Measurements from ENCODE around the gene UBA52.

Gene UBA52

GRCh38 chr19:18571564-18572344 is at the start of gene UBA52:
Gene UBA52 (plus strand): TSS chr19:18571857. CDS start chr19:18573301, 1,444 bp downstream.
- TF ChIP-seq GATA3 (IDR thresholded peaks at IDR 0.05; ENCODE audit: low read depth, low read length) (no peak), GATA2 (IDR thresholded peaks at IDR 0.05; ENCODE audit: low read depth, low read length) (no peak)

DNA sequence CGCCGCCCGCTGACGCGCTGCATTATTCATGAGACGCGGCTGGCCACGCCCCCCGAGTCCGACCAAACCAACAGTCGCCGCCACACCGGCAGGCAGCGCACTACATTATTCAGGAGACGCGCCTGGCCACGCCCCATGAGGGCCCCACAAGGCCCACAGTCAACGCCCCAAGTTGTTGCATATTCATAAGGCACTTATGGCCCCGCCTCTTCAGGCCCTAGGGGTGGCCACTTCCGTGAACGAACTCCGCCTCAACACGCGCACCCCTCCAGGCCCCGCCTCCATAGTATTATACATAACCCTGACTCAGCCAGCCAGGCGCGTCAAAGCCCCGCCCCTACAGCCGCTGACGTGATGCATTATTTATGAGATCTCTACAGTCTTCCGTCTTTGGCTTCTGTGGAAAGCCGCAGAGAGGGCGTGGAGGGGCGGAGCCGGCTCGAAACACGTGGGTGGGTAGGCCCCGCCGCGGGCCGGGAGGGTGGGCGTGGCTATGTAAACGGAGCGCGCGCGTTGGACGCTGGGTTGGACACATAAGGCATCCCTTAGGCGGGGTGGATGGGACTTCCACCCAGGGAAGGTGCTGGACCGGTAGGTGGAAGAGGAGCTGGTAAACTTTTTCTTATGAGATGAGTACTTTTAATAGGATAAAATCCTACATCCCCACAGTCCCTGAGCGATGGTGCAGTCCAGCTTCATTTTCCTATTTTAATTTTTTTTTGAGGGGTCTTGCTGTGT is 49.4 kb upstream of the UBA52 start:
- no peak for TF ChIP-seq GATA3 (IDR thresholded peaks at IDR 0.05; ENCODE audit: low read depth, low read length)
- no peak for TF ChIP-seq GATA2 (IDR thresholded peaks at IDR 0.05; ENCODE audit: low read depth, low read length)

- TF ChIP-seq GATA3 (IDR thresholded peaks at IDR 0.05; ENCODE audit: low read depth, low read length): no peak
Observed at GRCh38 chr19:18523841-18524240, 47.8 kb upstream of the UBA52 start.

DNA sequence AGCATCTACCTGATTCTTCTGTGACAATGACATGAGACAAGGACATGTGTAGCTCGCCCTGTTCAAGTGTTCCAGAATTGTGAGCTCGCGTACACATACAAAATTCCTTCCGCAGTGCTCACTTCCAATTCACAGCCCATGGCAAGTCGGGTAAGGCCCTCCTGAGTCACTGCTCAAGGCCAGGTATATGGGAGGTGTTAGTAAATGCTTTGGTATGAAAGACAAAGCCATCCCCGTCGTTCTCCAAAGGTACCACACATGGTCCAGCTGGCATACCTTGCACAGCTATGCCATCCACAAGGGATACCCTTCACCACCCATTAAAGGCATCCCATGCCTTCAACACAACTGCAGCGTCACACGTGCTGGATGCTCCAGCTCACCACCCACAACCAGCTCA is 45.3 kb upstream of the UBA52 start:
- no peak for TF ChIP-seq GATA3 (IDR thresholded peaks at IDR 0.05; ENCODE audit: low read depth, low read length)
- no peak for TF ChIP-seq GATA2 (IDR thresholded peaks at IDR 0.05; ENCODE audit: low read depth, low read length)

DNA sequence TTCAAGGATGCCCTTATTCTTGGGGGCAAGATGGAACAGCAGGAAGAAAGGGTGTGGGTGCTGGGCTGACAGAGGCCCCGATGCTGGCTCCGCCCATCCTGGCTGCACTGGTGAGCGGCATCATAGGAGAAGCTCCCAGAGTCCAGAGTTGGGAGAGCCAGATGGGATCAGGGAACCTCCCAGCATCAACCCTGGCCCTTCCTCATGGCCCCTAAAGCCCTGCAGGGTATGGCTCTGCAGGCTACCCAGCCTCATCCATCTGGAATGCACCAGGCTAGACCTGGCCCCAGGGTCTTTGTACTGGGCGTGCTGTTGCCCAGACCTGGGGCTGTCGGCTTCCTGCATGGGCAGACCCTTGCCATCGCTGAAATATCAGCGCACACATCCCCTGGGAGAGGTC is 41.9 kb upstream of the UBA52 start:
- TF ChIP-seq GATA2 (IDR thresholded peaks at IDR 0.05; ENCODE audit: low read depth, low read length): no peak

GRCh38 chr19:18531485-18531884 is 40.2 kb upstream of the UBA52 start:
- no peak for TF ChIP-seq GATA3 (IDR thresholded peaks at IDR 0.05; ENCODE audit: low read depth, low read length)

DNA sequence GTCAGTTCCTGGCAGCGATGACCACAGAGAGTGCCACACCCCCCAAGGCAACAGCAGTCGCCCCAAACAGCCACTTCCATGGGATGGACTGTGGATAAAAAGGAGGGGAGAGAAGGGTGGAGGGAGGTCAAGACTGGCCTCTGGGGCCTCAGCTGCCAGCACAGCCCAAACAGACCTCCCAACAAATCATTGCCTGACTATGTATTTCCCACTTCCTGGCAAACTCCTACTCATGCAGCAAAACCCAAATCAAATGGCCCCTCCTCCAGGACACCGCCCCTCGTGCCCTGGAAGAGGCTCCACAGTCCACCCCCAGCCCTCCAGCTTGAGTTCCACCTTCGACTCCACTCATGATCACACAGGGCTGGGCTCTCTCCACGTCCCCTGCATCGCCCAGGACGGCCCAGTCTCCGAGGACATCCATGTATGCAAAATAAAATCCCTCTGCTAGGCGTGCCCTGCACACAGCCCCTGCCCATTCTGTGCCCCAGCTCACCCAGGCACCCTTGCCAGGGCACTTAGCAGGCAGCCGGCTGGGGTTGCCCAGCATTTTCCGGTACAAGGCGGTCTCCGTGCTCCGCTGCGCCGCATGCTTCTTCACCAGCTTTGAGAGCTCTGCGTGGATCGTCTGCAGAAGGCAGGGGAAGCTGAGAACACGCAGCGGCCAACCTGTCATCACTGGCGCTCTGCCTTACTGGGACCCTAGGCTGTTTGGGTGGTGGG is 39.3 kb upstream of the UBA52 start:
- TF ChIP-seq GATA3 (IDR thresholded peaks at IDR 0.05; ENCODE audit: low read depth, low read length) (no peak), GATA2 (IDR thresholded peaks at IDR 0.05; ENCODE audit: low read depth, low read length) (no peak)

DNA sequence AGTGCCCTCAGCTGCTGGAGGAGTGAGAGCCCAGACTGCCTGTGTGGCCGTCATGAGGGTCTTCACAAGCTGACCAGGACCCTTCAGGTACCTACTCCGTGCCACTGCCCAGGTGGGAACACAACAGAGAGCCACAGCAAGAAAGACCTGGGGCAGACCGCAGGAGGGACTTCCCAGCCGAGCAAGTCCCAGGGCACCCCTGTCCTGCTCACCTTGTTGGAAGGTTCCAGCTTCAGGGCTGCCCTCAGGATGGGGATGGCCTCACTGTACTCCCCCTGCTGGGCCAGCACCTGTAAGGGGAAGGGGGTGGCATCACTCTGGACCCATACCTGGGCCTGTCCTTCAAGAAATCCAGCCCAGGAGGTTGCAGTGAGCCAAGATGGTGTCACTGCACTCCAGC is 38.6 kb upstream of the UBA52 start:
- no peak for TF ChIP-seq GATA2 (IDR thresholded peaks at IDR 0.05; ENCODE audit: low read depth, low read length)
- TF ChIP-seq GATA3 (IDR thresholded peaks at IDR 0.05; ENCODE audit: low read depth, low read length): no peak

DNA sequence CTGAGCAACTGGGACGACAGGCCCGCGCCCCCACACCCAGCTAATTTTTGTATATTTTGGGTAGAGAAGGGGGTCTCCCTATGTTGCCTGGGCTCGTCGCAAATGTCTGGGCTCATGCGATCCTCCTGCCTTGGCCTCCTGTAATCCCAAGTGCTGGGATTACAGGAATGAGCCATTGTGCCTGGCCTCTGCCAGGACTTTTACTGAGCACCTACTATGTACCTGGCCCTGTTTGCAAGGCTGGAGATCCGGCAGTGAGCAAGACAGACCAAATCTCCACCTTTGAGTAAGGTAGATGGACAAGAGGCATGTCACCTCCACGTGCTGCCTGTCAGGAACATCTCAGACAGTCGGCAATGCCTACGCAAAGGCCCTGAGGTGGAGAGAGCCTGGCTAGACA is 35.2 kb upstream of the UBA52 start:
- TF ChIP-seq GATA3 (IDR thresholded peaks at IDR 0.05; ENCODE audit: low read depth, low read length) (no peak), GATA2 (IDR thresholded peaks at IDR 0.05; ENCODE audit: low read depth, low read length) (no peak)

GRCh38 chr19:18537431-18537830 is 34.2 kb upstream of the UBA52 start:
- TF ChIP-seq GATA3 (IDR thresholded peaks at IDR 0.05; ENCODE audit: low read depth, low read length): no peak
- TF ChIP-seq GATA2 (IDR thresholded peaks at IDR 0.05; ENCODE audit: low read depth, low read length): no peak

DNA sequence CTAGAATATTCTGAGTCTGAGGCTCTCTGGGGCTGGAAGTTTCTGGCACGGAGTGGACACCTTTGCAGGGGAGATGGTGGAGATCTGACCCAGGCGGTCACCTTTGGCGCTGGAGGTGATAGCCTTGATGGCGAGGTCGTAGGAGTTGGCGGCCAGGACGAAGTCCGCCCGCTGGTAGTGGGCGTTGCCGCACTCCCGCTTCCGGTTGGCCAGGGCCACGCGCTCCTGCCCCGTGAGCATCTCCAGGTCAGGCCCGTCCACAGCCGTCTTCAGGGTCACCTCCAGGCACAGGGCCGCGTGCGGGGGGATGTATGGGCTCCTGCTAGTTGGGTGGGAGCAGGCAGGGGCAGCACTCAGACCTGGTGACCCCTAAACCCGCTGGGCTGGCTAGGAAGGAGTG is 33.5 kb upstream of the UBA52 start:
- no peak for TF ChIP-seq GATA2 (IDR thresholded peaks at IDR 0.05; ENCODE audit: low read depth, low read length)
- no peak for TF ChIP-seq GATA3 (IDR thresholded peaks at IDR 0.05; ENCODE audit: low read depth, low read length)

GRCh38 chr19:18539372-18539771 is 32.3 kb upstream of the UBA52 start:
- TF ChIP-seq GATA3 (IDR thresholded peaks at IDR 0.05; ENCODE audit: low read depth, low read length) (no peak), GATA2 (IDR thresholded peaks at IDR 0.05; ENCODE audit: low read depth, low read length) (no peak)

DNA sequence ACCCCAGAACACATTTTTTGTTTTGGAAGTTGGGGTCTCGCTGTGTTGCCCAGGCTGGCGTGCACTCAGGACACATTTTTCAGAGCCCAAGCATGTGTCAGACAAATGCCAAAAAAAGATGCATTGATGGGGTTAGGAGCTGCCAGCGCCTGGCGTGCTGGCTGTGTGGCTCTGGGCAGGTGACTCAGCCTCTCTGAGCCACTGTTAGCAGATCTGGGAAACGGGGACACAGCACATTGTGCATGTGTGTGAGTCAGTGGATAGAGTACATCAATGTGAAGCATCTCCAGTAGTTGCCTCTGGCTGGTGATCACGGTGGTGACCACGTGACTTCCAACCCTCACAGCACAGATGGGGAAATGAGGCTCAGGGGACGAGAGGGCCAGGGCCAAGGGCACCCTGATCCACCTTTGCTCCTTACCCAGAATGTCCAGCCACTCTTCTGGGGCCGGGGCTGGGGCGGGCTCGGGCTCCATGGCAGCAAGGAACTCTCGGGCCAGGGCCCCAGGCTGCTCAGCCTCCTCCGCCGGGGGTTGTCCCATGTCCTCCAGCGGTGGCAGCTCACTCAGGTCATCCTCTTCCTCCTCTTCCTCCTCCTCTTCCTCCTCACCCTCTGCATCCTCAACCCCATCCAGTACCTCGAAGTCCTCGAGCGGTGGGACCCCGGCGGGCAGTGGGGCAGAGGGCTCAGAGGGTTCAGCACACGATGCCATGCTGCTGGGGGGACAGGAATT is 30.2 kb upstream of the UBA52 start:
- no peak for TF ChIP-seq GATA3 (IDR thresholded peaks at IDR 0.05; ENCODE audit: low read depth, low read length)

Measured in SH-SY5Y (cell line).